Psoas muscle (tissue), 8 donors: Measurements from ENCODE around the gene MCTP1. TPM values are rescaled to one million over a fixed set of nuclear protein-coding genes. Genes with fewer than 3 reads are reported as not detected.
"Not testable (repeated sequence)": the region's sequence is repeated elsewhere in the genome, so short reads cannot be mapped to it uniquely, and the experiment has no call there.

ENCODE experiments used
- ATAC-seq, 4 donors: fragments of 200-7000 bp; cut with Tn5 transposase; one replicate each; pipeline ENCODE4 v1.9.1; 2020; ENCODE audit warnings: moderate library complexity in 3 of 4, mild to moderate bottlenecking in 2 of 4
- DNase-seq, 2 donors: peaks; one replicate each; pipeline ENCODE4 v3.0.0-alpha.2; 2020
- H3K27ac ChIP-seq: fragments of 200-600 bp; one replicate; pipeline ENCODE4 v1.8.0; 2022
- H3K27me3 ChIP-seq, 3 donors: fragments of 200-600 bp in 1 of 3; one replicate each; pipeline versions ENCODE4 v1.6.1 to v1.8.0; 2013 to 2022; ENCODE audit warnings: low read length in 2 of 3, mild to moderate bottlenecking in 2 of 3, moderate library complexity in 1 of 3; ENCODE audit not compliant: insufficient read depth in 3 of 3
- H3K36me3 ChIP-seq, 2 donors: fragments of 200-600 bp in 1 of 2; one replicate each; pipeline versions ENCODE4 v1.6.1 to v1.8.0; 2013 to 2022; ENCODE audit warnings: low read depth in 1 of 2, mild to moderate bottlenecking in 1 of 2, moderate library complexity in 1 of 2; ENCODE audit not compliant: insufficient read depth in 1 of 2
- H3K4me1 ChIP-seq: fragments of 200-600 bp; one replicate; pipeline ENCODE4 v1.8.0; 2022
- H3K4me3 ChIP-seq: fragments of 200-600 bp; one replicate; pipeline ENCODE4 v1.8.0; 2022; ENCODE audit warnings: mild to moderate bottlenecking
- H3K9me3 ChIP-seq: fragments of 200-600 bp; one replicate; pipeline ENCODE4 v1.8.0; 2022
- CTCF ChIP-seq: fragments of 200-600 bp; IDR thresholded peaks from one replicate; pipeline ENCODE4 v1.8.0; 2022; ENCODE audit warnings: antibody characterized with exemption
- WGBS, 3 donors: extraction: QIAGEN DNeasy Blood & Tissue Kit; methylation state at CpG; one replicate each; pipeline versions ENCODE4 v1.1.6 to v1.1.7; 2013; 5-methylcytosine and 5-hydroxymethylcytosine counted together
- intact Hi-C, 2 donors: fragments of 100-400 bp; cut with DNase I; formaldehyde crosslinking; loops; one replicate each; pipeline versions ENCODE4 v1.11.0 to v1.14.2; 2022
- polyA plus RNA-seq, 3 donors: library from polyadenylated mRNA; stranded (reverse); fragments of 200-250 nt; gene quantifications; one replicate each; pipeline ENCODE4 v1.2.3, GENCODE V29; 2013
- total RNA-seq, 4 donors: library from RNA; stranded (reverse); fragmentation: NEBNext Ultra II Directional in 2 of 4; extraction: Animal tissue kit (Norgen Biotek cat#: 25700) in 2 of 4; gene quantifications; one replicate each; pipeline versions ENCODE4 v1.2.1 to v1.2.4, GENCODE V29; 2021 to 2023
- donor health status: healthy with polysubstance abuse.
- donor health status: DM: no; HTN: no; CAD: no; lungs with moderate emphysema.
- donor health status: Bipolar disorder and iron deficiency.
- donor health status: healthy.
- donor health status: DM: yes; HTN: yes; CAD: no.
- donor health status: DM: no; HTN: no; CAD: no.
- donor health status: DM: no; HTN: no; CAD: no.
- donor health status: DM: yes; HTN: yes; CAD: no.

Gene MCTP1
- total and polyA plus RNA-seq, 7 donors = 1.4 to 8.8 (median 3.5) TPM

DNA sequence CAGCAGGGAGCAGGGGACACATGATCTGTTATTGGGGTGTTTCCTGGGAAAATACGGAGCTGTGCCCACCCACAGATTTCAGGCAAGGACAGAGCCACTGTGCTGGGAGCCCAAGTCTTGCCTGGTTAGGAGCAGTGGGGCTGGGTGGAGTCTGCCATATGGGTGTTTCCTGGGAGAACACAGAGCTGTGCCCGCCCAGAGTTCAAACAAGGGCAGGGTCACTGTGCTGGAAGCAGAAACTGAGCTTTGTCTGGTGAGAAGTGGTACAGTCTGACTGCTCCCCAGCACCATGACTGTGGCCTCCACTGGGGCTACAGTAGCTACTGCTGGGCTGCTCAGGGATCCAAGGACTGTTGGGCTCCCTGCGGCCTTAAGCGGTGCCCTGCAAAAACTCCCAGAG, 135.5 kb downstream of the MCTP1 start:
- DNase-seq = no peak
- Histone ChIP-seq H3K9me3 (no peaks in the 10 kb centered on the region), H3K36me3 (no peaks in the 10 kb centered on the region), H3K27ac (no peak overlapping the region), H3K27me3 (no peaks in the 10 kb centered on the region), H3K4me1 (no peaks in the 10 kb centered on the region), H3K4me3 (no peak overlapping the region)
- no peak for TF ChIP-seq CTCF
- ATAC-seq = no peak
- intact Hi-C loops = no loop called here
- WGBS, 3 donors = 72 to 93% (median 80%) methylated on average over 4 of the region's 4 CpGs

DNA sequence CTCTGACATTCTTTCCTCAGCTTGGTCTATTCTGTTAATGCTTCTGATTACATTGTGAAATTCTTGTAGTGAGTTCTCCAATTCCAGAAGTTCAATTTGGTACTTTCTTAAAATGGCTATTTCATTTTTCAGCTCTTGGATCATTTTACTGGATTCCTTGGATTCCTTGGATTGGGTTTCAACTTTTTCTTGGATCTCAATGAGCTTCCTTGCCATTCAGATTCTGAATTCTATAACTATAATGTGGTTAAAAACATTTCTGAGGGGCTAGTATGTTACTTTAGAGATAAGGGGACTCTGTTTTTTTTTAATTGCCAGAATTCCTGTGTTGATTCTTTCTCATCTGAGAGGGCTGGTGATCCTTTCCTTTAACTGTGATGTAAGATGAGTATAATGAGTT, 136.4 kb downstream of the MCTP1 start:
- no peaks in the 10 kb centered on the region for H3K4me1 ChIP-seq
- no peaks in the 10 kb centered on the region for H3K27me3 ChIP-seq
- H3K36me3 ChIP-seq = no peaks in the 10 kb centered on the region
- intact Hi-C loops = no loop called here
- ATAC-seq (no peak), DNase-seq (no peak)
- H3K9me3 ChIP-seq = no peaks in the 10 kb centered on the region
- no peak overlapping the region for H3K4me3 ChIP-seq
- H3K27ac ChIP-seq = no peak overlapping the region
- TF ChIP-seq CTCF = no peak

- ATAC-seq, H3K36me3 ChIP-seq, H3K4me1 ChIP-seq, H3K27ac ChIP-seq, H3K27me3 ChIP-seq, H3K9me3 ChIP-seq, DNase-seq, H3K4me3 ChIP-seq, intact Hi-C loops: not testable (repeated sequence)
- 85 to 98% (median 90%) methylated on average over 2 of the region's 2 CpGs for WGBS, 3 donors
These were observed 141.0 kb downstream of the MCTP1 start for GRCh38 chr5:95143858-95144257.

GRCh38 chr5:95142145-95142544, 142.7 kb downstream of the MCTP1 start:
- Histone ChIP-seq H3K36me3 (no peaks in the 10 kb centered on the region), H3K9me3 (no peaks in the 10 kb centered on the region), H3K27me3 (no peaks in the 10 kb centered on the region), H3K27ac (no peak overlapping the region), H3K4me1 (no peaks in the 10 kb centered on the region), H3K4me3 (no peak overlapping the region)
- ATAC-seq (no peak), DNase-seq (no peak)
- WGBS, 3 donors = 49 to 61% (median 53%) methylated on average over 3 of the region's 3 CpGs
- intact Hi-C loops = no loop called here
- TF ChIP-seq CTCF = no peak

DNA sequence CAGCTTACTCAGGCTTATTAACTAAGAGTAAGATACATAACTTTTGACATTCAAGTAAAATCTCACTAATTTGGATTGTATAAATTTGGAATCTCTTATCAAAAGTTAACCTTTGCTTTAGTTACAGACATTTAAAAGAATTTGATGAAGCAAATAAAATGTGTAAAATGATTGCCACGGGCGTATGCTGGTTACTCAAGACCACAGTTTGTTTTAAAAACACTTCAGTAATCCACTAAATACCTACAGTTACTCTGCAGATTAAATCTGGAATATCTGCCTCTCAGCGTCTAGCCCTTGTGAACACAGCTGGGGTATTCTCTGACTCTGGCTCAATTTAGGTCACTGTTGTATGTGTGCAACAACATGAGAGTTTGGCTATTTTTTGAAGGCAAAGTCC, 143.8 kb downstream of the MCTP1 start:
- intact Hi-C loops = no loop called here
- H3K4me1 ChIP-seq = no peaks in the 10 kb centered on the region
- H3K27me3 ChIP-seq = no peaks in the 10 kb centered on the region
- TF ChIP-seq CTCF = no peak
- no peaks in the 10 kb centered on the region for H3K9me3 ChIP-seq
- ATAC-seq (no peak), DNase-seq (no peak)
- WGBS, 3 donors = 73 to 79% (median 74%) methylated on average over 3 of the region's 3 CpGs
- no peak overlapping the region for H3K4me3 ChIP-seq
- H3K27ac ChIP-seq = no peak overlapping the region
- no peaks in the 10 kb centered on the region for H3K36me3 ChIP-seq
